NCI-H2107 treated with DMSO at 0.1 percent for 48 hours (cell line): Measurements from ENCODE around the gene PCDH17.

Experiments used
- DNase-seq: peaks from one replicate; lab custom pipeline; 2025; ENCODE audit not compliant: unreplicated experiment; lab: John Stamatoyannopoulos, UW

Gene PCDH17

DNA sequence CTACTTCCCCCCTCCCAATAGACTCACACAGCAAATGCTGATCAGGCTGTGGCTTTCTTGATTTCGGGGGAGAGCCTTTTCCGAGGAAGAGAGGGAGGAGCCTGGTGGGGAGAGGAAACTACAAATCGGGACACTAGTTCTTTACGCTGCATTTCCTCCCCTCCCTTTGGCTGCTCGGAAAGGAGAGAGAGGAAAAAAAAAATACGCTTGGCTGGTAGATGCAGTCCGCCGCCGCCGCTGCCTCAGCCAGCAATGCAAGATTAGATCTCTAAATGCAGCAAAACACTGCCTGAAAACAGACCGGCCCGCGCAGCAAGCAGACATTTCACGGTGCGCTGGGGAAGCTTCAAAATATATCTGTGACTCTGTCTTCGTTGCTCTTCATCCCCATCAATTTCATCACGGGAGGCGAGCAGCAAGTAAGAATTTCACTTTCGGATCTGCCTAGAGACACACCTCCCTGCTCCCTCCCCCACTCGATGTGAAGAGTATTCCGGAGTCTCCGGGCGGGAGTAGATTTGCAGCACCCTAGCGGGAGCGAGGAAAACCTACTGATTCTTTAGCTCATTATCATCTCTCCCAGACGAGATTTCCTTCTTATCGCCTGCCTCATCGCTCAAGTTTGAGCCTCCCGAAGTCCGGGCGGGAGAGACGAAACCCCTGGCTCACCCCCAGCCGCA lies at the start of gene PCDH17:
Gene PCDH17 (plus strand): TSS at position 149 of the 680 bp plus-strand sequence. CDS start 803 bp downstream, outside the sequence.
- DNase-seq: no peak

- no peak for DNase-seq
Measured at GRCh38 chr13:57582032-57582431, 49.5 kb upstream of the PCDH17 start.

DNA sequence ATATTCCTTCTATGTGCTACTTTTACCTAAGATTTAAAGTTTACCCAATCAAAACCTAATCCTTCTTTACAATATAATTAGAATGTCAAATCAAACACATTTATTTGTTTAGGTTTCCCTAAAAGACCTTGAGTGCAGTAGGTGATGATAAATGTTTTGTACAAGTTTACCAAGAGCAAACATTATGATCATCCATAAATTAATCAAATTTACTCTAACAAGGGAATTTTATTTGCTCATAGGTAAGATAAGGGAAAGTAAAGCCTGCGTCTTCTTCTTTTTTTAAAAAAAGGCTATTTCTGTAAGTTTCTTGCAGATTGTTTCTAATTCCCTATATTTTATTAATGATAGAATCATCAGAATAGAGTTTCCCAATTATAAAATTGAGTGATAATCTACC lies 48.0 kb upstream of the PCDH17 start:
- no peak for DNase-seq

GRCh38 chr13:57588639-57589038 lies 42.9 kb upstream of the PCDH17 start:
- DNase-seq: no peak

DNA sequence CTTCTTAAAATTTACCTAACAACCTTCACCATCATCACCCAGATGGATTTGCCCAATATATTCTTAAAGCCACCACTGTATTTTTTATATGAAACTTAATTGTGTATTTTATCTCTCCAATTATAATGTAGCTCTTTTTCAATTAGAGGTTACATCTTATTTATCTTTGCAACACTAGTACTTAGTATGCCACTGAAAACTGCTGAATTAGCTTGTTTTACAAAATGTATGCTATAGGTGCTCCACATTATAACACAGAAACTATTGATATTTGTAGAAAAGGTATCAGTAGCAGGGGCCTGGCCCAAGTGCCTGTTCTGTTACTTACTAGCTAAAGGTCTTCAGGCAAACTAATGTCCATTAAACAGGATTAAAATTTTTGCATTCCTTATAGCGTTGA lies 35.8 kb upstream of the PCDH17 start:
- no peak for DNase-seq

DNA sequence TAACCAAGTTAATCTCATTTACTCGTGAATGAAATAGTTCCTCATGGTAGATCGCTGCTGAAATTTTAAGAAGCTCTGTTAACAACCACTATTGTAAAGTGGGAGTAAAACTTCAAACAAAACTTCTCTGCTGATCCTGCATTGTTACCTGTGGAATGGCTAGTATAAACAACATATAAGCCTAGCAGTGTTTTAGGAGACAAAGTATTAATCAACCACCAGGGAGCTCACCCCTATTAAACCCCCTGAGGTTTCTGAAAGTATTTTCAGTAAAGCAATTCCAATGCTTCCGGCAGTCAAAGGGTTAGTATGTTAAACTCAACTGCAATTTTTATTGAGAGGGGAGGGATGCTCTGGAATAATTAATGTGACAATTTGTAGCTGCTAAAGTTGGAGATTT lies 30.0 kb upstream of the PCDH17 start:
- no peak for DNase-seq

DNA sequence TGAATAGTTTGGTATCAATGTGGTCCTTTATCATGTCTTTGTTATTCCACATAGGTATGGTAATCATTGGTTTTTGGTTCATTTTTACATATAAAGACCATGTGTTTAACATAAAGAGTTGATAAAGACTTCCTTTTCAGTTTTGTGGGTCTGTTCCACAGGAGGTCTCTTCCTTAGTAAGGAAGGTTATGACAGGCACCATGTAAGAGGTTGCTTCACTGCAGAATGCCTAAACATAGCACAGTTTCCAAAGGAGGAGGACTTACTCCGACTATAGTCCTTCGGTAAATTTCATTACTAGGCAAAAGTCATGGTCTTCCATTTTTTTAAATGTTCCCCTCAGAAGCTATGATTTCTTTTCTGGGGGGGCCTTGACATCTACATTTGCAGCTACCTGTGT lies 27.1 kb upstream of the PCDH17 start:
- DNase-seq: no peak

- DNase-seq: no peak
Measured at GRCh38 chr13:57611969-57612368, 19.6 kb upstream of the PCDH17 start.

GRCh38 chr13:57612568-57612967 lies 19.0 kb upstream of the PCDH17 start:
- no peak for DNase-seq

DNA sequence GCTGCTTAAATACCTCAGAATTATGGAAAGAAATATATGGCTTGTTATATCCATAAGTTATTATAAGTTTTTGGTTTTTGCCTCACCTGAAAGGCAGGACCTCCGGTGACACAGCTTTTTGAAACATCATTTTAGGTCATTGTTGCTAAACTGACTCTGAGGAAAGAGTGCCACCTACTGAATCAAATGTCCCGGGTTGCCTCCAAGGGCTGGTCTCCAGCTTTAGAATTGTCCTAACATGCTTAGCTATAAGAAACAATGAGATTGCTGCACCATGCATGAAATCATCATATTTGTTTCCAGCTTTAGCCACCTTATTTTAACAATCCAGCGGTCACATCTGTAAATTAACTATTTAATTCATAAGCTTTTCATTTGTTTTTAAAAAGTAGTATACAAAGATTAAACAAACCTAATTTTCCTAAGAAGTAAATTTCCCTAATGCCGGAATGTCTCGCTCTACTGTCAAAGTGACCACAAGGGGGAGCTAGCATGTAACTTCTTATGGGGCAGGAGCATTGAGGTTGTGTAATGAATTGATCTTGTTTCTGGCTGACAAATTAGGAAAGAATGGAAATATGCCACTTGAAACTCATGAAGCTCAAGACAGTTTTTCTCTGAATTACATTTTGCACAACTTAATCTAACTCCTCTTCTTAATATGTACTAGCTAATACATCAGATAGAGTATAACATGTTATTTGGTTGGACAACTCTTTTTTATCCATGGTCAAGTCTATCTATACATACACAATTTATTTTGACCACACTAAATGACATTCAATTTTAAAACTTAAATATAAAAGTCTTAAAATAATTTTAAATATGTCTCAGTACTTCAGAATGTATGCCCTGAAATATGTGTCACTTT lies 6.7 kb upstream of the PCDH17 start:
- peak; percentile 79 for DNase-seq

DNA sequence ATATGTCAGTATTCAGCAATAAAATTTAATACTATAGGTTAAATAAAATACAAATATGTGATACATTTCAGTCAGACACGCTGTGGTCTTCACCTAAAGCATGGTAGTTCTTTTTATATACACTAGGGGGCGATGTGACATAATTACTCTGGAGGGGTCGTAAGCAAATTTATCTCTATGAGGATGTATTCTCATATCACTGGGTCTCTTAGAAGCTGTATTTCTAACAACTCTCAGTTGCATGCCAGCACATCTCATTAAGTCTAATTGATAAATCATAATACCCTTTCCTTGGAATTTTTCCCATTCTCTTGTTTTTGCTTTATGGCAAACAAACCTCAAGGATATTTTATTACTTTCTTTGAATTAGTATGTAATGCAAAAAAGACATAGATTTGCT lies 3.9 kb upstream of the PCDH17 start:
- DNase-seq: peak; percentile 43

- no peak for DNase-seq
Measured at GRCh38 chr13:57629391-57629804, 2.1 kb upstream of the PCDH17 start.

- DNase-seq: no peak
Measured at GRCh38 chr13:57629821-57630235, 1.7 kb upstream of the PCDH17 start.

GRCh38 chr13:57630661-57631595 lies 616 bp upstream of the PCDH17 start:
- no peak for DNase-seq

DNA sequence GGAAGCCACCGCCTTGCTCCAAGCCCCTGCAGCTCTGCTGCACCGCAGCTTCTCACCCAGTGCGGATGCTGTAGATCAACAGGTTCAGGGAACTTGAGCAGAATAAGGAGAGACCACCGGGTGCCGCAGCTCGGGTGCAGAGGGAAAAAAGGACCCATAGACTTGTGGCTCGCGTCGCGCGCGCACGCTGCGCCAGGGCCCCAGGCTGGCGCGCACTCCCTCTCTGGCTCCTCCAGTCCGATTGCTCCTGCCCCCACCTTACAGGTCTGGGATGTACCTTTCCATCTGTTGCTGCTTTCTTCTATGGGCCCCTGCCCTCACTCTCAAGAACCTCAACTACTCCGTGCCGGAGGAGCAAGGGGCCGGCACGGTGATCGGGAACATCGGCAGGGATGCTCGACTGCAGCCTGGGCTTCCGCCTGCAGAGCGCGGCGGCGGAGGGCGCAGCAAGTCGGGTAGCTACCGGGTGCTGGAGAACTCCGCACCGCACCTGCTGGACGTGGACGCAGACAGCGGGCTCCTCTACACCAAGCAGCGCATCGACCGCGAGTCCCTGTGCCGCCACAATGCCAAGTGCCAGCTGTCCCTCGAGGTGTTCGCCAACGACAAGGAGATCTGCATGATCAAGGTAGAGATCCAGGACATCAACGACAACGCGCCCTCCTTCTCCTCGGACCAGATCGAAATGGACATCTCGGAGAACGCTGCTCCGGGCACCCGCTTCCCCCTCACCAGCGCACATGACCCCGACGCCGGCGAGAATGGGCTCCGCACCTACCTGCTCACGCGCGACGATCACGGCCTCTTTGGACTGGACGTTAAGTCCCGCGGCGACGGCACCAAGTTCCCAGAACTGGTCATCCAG lies 964 bp downstream of the PCDH17 start:
- DNase-seq: no peak

DNA sequence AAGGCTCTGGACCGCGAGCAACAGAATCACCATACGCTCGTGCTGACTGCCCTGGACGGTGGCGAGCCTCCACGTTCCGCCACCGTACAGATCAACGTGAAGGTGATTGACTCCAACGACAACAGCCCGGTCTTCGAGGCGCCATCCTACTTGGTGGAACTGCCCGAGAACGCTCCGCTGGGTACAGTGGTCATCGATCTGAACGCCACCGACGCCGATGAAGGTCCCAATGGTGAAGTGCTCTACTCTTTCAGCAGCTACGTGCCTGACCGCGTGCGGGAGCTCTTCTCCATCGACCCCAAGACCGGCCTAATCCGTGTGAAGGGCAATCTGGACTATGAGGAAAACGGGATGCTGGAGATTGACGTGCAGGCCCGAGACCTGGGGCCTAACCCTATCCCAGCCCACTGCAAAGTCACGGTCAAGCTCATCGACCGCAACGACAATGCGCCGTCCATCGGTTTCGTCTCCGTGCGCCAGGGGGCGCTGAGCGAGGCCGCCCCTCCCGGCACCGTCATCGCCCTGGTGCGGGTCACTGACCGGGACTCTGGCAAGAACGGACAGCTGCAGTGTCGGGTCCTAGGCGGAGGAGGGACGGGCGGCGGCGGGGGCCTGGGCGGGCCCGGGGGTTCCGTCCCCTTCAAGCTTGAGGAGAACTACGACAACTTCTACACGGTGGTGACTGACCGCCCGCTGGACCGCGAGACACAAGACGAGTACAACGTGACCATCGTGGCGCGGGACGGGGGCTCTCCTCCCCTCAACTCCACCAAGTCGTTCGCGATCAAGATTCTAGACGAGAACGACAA lies 1.8 kb downstream of the PCDH17 start:
- no peak for DNase-seq

- no peak for DNase-seq
Measured at GRCh38 chr13:57633950-57634838, 2.6 kb downstream of the PCDH17 start.

GRCh38 chr13:57634839-57635165 lies 3.3 kb downstream of the PCDH17 start:
- DNase-seq: no peak
